Trophoblast cell (in vitro differentiated cells and primary cell): Measurements from ENCODE around the gene ULBP2.

Source experiments
- DNase-seq, 2 donors: peaks; one replicate each; pipeline ENCODE4 v3.0.0-alpha.2; 2016
- H2AFZ ChIP-seq: 2 replicates; pipeline ENCODE4 v1.6.1; 2013; ENCODE audit warnings: low read length, moderate library complexity, mild to moderate bottlenecking; ENCODE audit not compliant: insufficient read depth, poor library complexity
- H2AK5ac ChIP-seq: 2 replicates; pipeline ENCODE4 v1.6.1; 2013; ENCODE audit warnings: mild to moderate bottlenecking, low read length
- H2BK120ac ChIP-seq: 2 replicates; pipeline ENCODE4 v1.6.1; 2013; ENCODE audit warnings: low read length, mild to moderate bottlenecking, moderate library complexity; ENCODE audit not compliant: insufficient read depth, poor library complexity
- H2BK12ac ChIP-seq: 2 replicates; pipeline ENCODE4 v1.6.1; 2013; ENCODE audit warnings: mild to moderate bottlenecking, low read length, moderate library complexity
- H2BK5ac ChIP-seq: 2 replicates; pipeline ENCODE4 v1.6.1; 2013; ENCODE audit warnings: low read length, low read depth, moderate library complexity, mild to moderate bottlenecking; ENCODE audit not compliant: poor library complexity
- H3K14ac ChIP-seq: 2 replicates; pipeline ENCODE4 v1.6.1; 2013; ENCODE audit warnings: mild to moderate bottlenecking, low read length
- H3K18ac ChIP-seq: 2 replicates; pipeline ENCODE4 v1.6.1; 2013; ENCODE audit warnings: mild to moderate bottlenecking, low read length
- H3K23ac ChIP-seq: 2 replicates; pipeline ENCODE4 v1.6.1; 2013; ENCODE audit warnings: low read length
- H3K27ac ChIP-seq: 2 replicates; pipeline ENCODE4 v1.5.1; 2013; ENCODE audit warnings: low read depth, mild to moderate bottlenecking, inconsistent platforms, low read length, moderate library complexity
- H3K27me3 ChIP-seq: 2 replicates; pipeline ENCODE4 v1.6.1; 2013; ENCODE audit warnings: inconsistent platforms, mild to moderate bottlenecking, low read length, moderate library complexity; ENCODE audit not compliant: insufficient read depth
- H3K36me3 ChIP-seq, 2 experiments: 1 replicate in 1 of 2; 2 replicates in 1 of 2; pipeline ENCODE4 v1.6.1; 2013; ENCODE audit warnings: low read length in 2 of 2, mild to moderate bottlenecking in 2 of 2, moderate library complexity in 1 of 2; ENCODE audit not compliant: insufficient read depth in 2 of 2, control insufficient read depth in 1 of 2
- H3K4ac ChIP-seq: 2 replicates; pipeline ENCODE4 v1.6.1; 2013; ENCODE audit warnings: low read depth, mild to moderate bottlenecking, low read length, moderate library complexity
- H3K4me1 ChIP-seq, 2 experiments: 1 replicate in 1 of 2; 2 replicates in 1 of 2; pipeline ENCODE4 v1.6.1; 2013; ENCODE audit warnings: low read length in 2 of 2, mild to moderate bottlenecking in 2 of 2, moderate library complexity in 1 of 2; ENCODE audit not compliant: insufficient read depth in 2 of 2, control insufficient read depth in 1 of 2
- H3K4me2 ChIP-seq: 2 replicates; pipeline ENCODE4 v1.6.1; 2013; ENCODE audit warnings: inconsistent platforms, mild to moderate bottlenecking, low read length, moderate library complexity
- H3K4me3 ChIP-seq: 2 replicates; pipeline ENCODE4 v1.5.1; 2013; ENCODE audit warnings: mild to moderate bottlenecking, low read depth, low read length, inconsistent platforms
- H3K79me1 ChIP-seq: one replicate; pipeline ENCODE4 v1.6.1; 2013; ENCODE audit warnings: low read length
- H3K79me2 ChIP-seq: 2 replicates; pipeline ENCODE4 v1.6.1; 2013; ENCODE audit warnings: low read length, mild to moderate bottlenecking; ENCODE audit not compliant: control insufficient read depth, insufficient read depth, poor library complexity
- H3K9ac ChIP-seq: 2 replicates; pipeline ENCODE4 v1.6.1; 2013; ENCODE audit warnings: mild to moderate bottlenecking, low read length
- H3K9me3 ChIP-seq: 2 replicates; pipeline ENCODE4 v1.6.1; 2013; ENCODE audit warnings: low read depth, mild to moderate bottlenecking, control low read depth, inconsistent platforms, low read length; ENCODE audit not compliant: insufficient read depth
- H4K12ac ChIP-seq: 2 replicates; pipeline ENCODE4 v1.6.1; 2013; ENCODE audit warnings: low read depth, mild to moderate bottlenecking, low read length, moderate library complexity
- H4K8ac ChIP-seq: 2 replicates; pipeline ENCODE4 v1.6.1; 2013; ENCODE audit warnings: low read depth, mild to moderate bottlenecking, low read length, moderate library complexity
- H4K91ac ChIP-seq: one replicate; pipeline ENCODE4 v1.6.1; 2013; ENCODE audit warnings: low read depth, mild to moderate bottlenecking, low read length, moderate library complexity
- WGBS: extraction: QIAGEN DNeasy Blood & Tissue Kit; methylation state at CpG from one replicate; pipeline ENCODE4 v1.1.7; 2013; ENCODE audit warnings: missing lambda C conversion rate; ENCODE audit not compliant: insufficient read length, insufficient coverage; ENCODE audit errors: extremely low coverage; 5-methylcytosine and 5-hydroxymethylcytosine counted together

The ULBP2 gene

DNA sequence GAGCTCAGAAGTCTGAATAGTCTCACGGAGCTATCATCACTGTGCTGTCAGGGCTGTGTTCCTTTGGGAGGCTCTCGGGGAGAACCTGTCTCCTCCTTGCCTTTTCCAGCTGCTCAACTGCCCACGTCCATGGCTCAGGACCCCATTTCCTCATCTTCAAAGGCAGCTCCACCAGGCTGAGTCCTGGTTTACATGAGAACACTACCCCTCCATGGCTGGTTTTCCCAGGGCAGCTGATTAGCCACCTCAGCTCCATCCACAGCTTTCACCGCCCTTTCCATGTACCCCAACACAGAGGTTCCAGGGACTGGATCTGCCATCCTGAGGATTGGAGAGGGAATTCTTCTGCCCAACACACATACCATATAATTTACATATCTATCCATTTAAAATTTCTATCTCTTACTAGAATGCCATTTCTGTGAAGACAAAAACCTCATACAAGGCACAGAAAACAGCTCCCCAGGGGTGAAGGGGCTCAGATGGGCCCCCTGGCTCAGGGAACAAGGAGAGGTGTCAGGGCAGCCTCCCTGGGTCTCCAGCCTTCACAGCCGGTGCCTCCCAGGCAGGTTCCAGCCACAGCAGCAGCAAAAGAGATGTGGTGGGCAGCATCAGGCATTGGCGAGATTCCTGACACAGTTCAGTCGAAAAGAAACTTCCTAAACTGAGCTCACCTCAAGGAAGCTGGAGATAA, 41.7 kb upstream of the ULBP2 start:
- no peak overlapping the region for H3K23ac ChIP-seq
- no peak overlapping the region for H2AK5ac ChIP-seq
- no peak overlapping the region for H3K4me2 ChIP-seq
- H3K9ac ChIP-seq: no peak overlapping the region
- H3K36me3 ChIP-seq: no peaks in the 10 kb centered on the region
- H3K4ac ChIP-seq: no peak overlapping the region
- no peak overlapping the region for H3K27ac ChIP-seq
- H2BK12ac ChIP-seq: no peak overlapping the region
- no peaks in the 10 kb centered on the region for H3K27me3 ChIP-seq
- H2BK5ac ChIP-seq: no peak overlapping the region
- DNase-seq: no peak
- peaks cover 2% of the 10 kb centered on the region for H3K9me3 ChIP-seq
- H3K14ac ChIP-seq: no peak overlapping the region
- H3K79me2 ChIP-seq: no peaks in the 10 kb centered on the region
- no peak overlapping the region for H3K4me3 ChIP-seq
- H4K12ac ChIP-seq: no peak overlapping the region
- H2BK120ac ChIP-seq: no peak overlapping the region
- H3K79me1 ChIP-seq: no peaks in the 10 kb centered on the region
- H2AFZ ChIP-seq: no peak overlapping the region
- WGBS: no CpG with 5 or more reads among the region's 7 CpGs
- no peaks in the 10 kb centered on the region for H3K4me1 ChIP-seq
- H4K91ac ChIP-seq: no peak overlapping the region
- H4K8ac ChIP-seq: no peak overlapping the region
- no peak overlapping the region for H3K18ac ChIP-seq

DNA sequence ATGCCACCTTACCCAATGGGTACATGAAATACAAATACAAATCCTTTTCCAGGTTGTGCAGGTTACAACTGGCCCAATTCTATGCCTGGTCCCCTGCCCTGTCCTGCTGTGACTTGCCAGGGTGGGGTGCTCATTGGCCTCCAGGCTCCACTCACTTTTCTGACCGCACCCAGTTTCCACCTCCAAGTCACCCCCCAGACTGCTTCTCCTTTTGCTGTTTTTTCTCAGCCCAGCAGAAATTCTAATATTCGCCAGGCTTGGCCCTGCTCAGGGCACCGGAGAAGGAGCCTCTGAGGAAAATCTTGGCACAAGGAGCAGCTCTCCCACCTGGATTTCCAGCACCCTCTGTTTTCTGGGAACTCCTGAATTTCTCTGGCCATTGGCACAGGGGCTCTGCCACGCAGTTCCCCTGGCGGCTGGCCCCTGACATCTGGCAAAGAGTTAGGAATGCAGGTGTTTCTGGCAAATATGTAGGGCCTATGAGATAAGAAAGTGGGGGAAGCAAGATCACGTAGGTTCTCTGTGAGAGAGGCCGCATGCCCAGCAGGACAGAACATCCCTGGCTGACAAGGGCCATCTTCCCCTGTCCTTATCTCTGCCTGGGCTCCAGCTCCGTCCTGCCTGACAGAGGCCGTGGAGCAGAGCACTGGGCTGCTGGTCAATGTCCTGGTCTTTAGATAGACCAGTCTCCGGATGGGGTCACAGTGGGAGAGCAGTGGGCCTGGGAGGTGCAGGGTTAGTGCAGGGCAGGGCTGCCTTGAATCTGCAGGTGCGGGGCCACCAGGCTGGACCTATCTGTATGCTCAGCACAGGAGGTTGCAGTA, 41.0 kb upstream of the ULBP2 start:
- Histone ChIP-seq H3K27ac (no peak overlapping the region), H3K79me1 (no peaks in the 10 kb centered on the region)
- no peak for DNase-seq

DNA sequence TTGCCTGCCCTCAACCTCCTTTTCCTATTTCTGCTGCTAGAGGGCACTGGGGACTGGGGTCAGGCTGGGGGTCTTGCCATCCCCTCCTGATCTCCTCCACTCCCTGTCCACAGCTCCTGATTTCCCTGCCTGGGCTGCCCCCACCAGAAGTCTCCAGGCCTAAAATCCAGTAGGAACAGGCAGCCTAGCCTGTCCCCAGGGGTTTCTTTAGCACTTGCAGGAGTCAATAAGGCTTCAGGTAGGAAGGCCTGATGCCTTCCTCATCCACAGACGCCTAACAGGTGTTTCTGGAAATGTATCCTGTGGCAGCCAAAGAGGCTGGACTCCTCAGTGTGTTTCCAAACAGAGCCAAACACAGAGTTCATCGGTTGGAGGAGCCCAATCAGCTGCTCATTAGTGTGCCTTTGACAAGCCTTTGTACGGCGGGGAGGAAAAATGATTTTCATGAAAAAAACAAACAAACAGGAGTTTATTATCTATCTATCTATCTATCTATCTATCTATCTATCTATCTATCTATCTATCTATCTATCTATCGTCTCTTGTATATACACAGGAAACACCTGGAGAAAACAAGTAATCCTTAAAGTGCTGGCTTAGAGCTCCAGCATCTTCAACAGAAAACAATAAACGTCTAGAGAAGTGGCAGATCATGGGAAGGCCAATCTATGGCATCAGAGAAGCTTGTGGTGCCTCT, 40.2 kb upstream of the ULBP2 start:
- peaks cover 8% of the 10 kb centered on the region for H3K9me3 ChIP-seq
- no peak for DNase-seq
- no peak overlapping the region for H4K8ac ChIP-seq
- H3K14ac ChIP-seq: no peak overlapping the region
- H4K12ac ChIP-seq: no peak overlapping the region
- no peak overlapping the region for H3K4me3 ChIP-seq
- H3K9ac ChIP-seq: no peak overlapping the region
- H3K36me3 ChIP-seq: no peaks in the 10 kb centered on the region
- no peak overlapping the region for H3K27ac ChIP-seq
- no peak overlapping the region for H2BK5ac ChIP-seq
- H3K18ac ChIP-seq: no peak overlapping the region
- no peak overlapping the region for H3K4ac ChIP-seq
- no peak overlapping the region for H2BK120ac ChIP-seq
- H3K27me3 ChIP-seq: no peaks in the 10 kb centered on the region
- no peak overlapping the region for H3K4me2 ChIP-seq
- H3K79me1 ChIP-seq: no peaks in the 10 kb centered on the region
- no peak overlapping the region for H2AK5ac ChIP-seq
- whole genome bisulfite sequencing: no CpG with 5 or more reads among the region's 6 CpGs
- no peaks in the 10 kb centered on the region for H3K4me1 ChIP-seq
- H2BK12ac ChIP-seq: no peak overlapping the region
- H3K23ac ChIP-seq: no peak overlapping the region
- H4K91ac ChIP-seq: no peak overlapping the region
- no peak overlapping the region for H2AFZ ChIP-seq
- H3K79me2 ChIP-seq: no peaks in the 10 kb centered on the region

More for the DNA sequence above, 41.0 kb upstream of the ULBP2 start:
- H3K9ac ChIP-seq: no peak overlapping the region
- no peak overlapping the region for H4K8ac ChIP-seq
- H2AFZ ChIP-seq: no peak overlapping the region
- no peak overlapping the region for H3K4me2 ChIP-seq
- H3K36me3 ChIP-seq: no peaks in the 10 kb centered on the region
- no peak overlapping the region for H2BK120ac ChIP-seq
- no CpG with 5 or more reads among the region's 11 CpGs for WGBS
- no peak overlapping the region for H4K12ac ChIP-seq
- no peaks in the 10 kb centered on the region for H3K27me3 ChIP-seq
- H3K23ac ChIP-seq: no peak overlapping the region
- peaks cover 4% of the 10 kb centered on the region for H3K9me3 ChIP-seq
- H2AK5ac ChIP-seq: no peak overlapping the region
- H2BK12ac ChIP-seq: no peak overlapping the region
- no peak overlapping the region for H3K14ac ChIP-seq
- no peak overlapping the region for H3K18ac ChIP-seq
- H4K91ac ChIP-seq: no peak overlapping the region
- no peaks in the 10 kb centered on the region for H3K4me1 ChIP-seq
- no peaks in the 10 kb centered on the region for H3K79me2 ChIP-seq
- H2BK5ac ChIP-seq: no peak overlapping the region
- no peak overlapping the region for H3K4me3 ChIP-seq
- no peak overlapping the region for H3K4ac ChIP-seq

DNA sequence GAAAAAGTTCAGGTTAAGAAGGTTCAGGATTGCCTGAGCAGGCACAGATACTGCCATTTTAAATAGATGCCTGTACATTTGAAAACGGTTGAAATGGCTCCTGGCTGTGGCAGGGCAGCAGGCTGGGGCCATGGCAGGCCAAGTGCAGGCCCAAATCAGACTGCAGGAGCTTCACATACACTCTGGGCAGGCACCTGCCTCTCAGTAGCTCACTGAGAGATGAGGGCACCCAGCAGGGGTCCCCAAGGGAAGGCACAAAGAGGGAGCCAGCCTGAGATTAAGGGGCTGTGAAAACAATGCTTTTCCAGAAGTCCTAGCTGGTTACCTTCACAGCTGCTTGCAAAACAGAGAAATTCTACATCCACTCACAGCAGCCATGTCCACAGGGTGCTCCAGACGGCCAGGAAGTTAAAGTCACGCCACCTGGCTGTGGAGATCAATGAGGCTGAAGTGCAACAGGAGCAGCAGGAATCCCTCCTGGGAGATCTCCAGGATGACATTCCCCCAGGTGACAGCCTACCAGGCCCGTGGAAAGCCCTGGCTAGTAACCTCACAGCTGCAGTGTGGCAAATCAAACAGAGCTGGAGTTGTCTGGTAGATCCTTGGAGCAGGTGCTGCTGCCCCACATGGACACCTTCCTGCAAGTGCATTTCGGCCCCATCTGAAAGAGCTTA, 37.7 kb upstream of the ULBP2 start:
- Histone ChIP-seq H3K4ac (no peak overlapping the region), H3K36me3 (no peaks in the 10 kb centered on the region), H4K8ac (no peak overlapping the region), H2BK12ac (no peak overlapping the region), H2BK120ac (no peak overlapping the region), H4K12ac (no peak overlapping the region), H2AFZ (no peak overlapping the region), H3K4me1 (no peaks in the 10 kb centered on the region), H3K23ac (no peak overlapping the region), H3K79me1 (no peaks in the 10 kb centered on the region), H3K9ac (no peak overlapping the region), H2BK5ac (no peak overlapping the region), H3K9me3 (peaks cover 15% of the 10 kb centered on the region), H3K27ac (no peak overlapping the region), H3K27me3 (no peaks in the 10 kb centered on the region), H3K18ac (no peak overlapping the region), H2AK5ac (no peak overlapping the region), H4K91ac (no peak overlapping the region), H3K4me3 (no peak overlapping the region), H3K14ac (no peak overlapping the region), H3K4me2 (no peak overlapping the region), H3K79me2 (no peaks in the 10 kb centered on the region)
- DNase-seq: no peak
- no CpG with 5 or more reads among the region's 5 CpGs for WGBS
